ENCODE measurements around the gene TOP2B. TPM values are rescaled to one million over a fixed set of nuclear protein-coding genes. Genes with fewer than 3 reads are reported as not detected.
A peak's percentile ranks its signal among the peaks of the same experiment; 100 is the strongest.

TOP2B gene
- total and polyA plus RNA-seq, 9 of the 15 experiments (the other 6 are each of a cell fraction or from before 2014, with no cell fraction given): 45.3 to 186 (median 134) TPM

DNA sequence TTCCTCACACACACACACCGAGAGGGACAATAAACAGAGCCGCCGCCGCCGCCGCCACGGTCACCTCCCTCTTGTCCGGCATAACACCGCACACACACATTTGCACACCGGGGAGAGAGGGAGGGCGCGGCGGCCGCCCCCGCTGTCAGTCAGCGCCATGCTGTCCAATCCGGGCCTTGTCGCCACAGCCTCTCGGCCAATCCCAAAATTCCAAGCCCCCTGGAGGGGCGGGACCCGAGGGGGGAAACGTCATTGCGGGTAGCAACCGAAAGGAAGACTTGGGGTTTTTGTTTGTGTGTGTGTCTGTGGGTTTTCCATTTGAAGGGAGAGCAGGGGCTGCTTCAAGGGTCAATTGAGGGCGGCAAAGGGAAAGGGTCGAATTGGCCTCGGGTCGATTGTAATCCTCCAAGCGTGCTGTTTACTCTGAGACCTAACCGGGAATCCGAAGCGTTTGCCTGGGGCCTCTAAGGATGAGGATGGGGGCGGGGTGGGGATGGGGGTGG lies at the start of gene TOP2B (continued):
- TF ChIP-seq ZNF764 (CRISPR knock-in tag; IDR thresholded peaks at IDR 0.05; ENCODE audit: low read depth): no peak
- TF ChIP-seq TRIM24 (IDR thresholded peaks at IDR 0.05): no peak
- no peak; a peak in 1 of 4 replicates for TF ChIP-seq HDAC1 (IDR thresholded peaks at IDR 0.05)
- no peak for TF ChIP-seq TAL1 (IDR thresholded peaks at IDR 0.05)
- no peak for TF ChIP-seq POLR2AphosphoS2 (IDR thresholded peaks at IDR 0.05; ENCODE audit: low read length)
- no peak for TF ChIP-seq ZNF436 (CRISPR knock-in tag; IDR thresholded peaks at IDR 0.05)
- TF ChIP-seq STAT5B (CRISPR knock-in tag; IDR thresholded peaks at IDR 0.05): no peak
- no peak for TF ChIP-seq L3MBTL2 (IDR thresholded peaks at IDR 0.05)
- no peak for TF ChIP-seq NFIX (CRISPR knock-in tag; IDR thresholded peaks at IDR 0.05; ENCODE audit: low read depth)
- TF ChIP-seq ZBTB34 (CRISPR knock-in tag; IDR thresholded peaks at IDR 0.05): no peak
- TF ChIP-seq CEBPG (CRISPR knock-in tag; IDR thresholded peaks at IDR 0.05): no peak
- no peak for TF ChIP-seq CEBPG (tag; conservative IDR thresholded peaks at IDR 0.05 in 1 of 2, IDR thresholded peaks at IDR 0.05 in 1 of 2)
- TF ChIP-seq KLF13 (tag; IDR thresholded peaks at IDR 0.05; ENCODE audit: borderline replicate concordance, low read depth): no peak
- no peak for TF ChIP-seq MYBL2 (IDR thresholded peaks at IDR 0.05; ENCODE audit: low read depth)
- TF ChIP-seq MYBL2 (CRISPR knock-in tag; IDR thresholded peaks at IDR 0.05; ENCODE audit: borderline replicate concordance): no peak
- no peak for TF ChIP-seq ZZZ3 (IDR thresholded peaks at IDR 0.05)
- no peak for TF ChIP-seq PHF20 (IDR thresholded peaks at IDR 0.05; ENCODE audit: partially characterized antibody)
- no peak for TF ChIP-seq KLF16 (IDR thresholded peaks at IDR 0.05)
- TF ChIP-seq, protein P1, sequence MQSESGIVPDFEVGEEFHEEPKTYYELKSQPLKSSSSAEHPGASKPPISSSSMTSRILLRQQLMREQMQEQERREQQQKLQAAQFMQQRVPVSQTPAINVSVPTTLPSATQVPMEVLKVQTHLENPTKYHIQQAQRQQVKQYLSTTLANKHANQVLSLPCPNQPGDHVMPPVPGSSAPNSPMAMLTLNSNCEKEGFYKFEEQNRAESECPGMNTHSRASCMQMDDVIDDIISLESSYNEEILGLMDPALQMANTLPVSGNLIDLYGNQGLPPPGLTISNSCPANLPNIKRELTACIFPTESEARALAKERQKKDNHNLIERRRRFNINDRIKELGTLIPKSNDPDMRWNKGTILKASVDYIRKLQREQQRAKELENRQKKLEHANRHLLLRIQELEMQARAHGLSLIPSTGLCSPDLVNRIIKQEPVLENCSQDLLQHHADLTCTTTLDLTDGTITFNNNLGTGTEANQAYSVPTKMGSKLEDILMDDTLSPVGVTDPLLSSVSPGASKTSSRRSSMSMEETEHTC (IDR thresholded peaks at IDR 0.05): no peak
- TF ChIP-seq CREB1 (IDR thresholded peaks at IDR 0.05): peak; percentile 97
- peak; percentile 98 for TF ChIP-seq CREB1 (CRISPR knock-in tag; IDR thresholded peaks at IDR 0.05)
- TF ChIP-seq, protein P2, sequence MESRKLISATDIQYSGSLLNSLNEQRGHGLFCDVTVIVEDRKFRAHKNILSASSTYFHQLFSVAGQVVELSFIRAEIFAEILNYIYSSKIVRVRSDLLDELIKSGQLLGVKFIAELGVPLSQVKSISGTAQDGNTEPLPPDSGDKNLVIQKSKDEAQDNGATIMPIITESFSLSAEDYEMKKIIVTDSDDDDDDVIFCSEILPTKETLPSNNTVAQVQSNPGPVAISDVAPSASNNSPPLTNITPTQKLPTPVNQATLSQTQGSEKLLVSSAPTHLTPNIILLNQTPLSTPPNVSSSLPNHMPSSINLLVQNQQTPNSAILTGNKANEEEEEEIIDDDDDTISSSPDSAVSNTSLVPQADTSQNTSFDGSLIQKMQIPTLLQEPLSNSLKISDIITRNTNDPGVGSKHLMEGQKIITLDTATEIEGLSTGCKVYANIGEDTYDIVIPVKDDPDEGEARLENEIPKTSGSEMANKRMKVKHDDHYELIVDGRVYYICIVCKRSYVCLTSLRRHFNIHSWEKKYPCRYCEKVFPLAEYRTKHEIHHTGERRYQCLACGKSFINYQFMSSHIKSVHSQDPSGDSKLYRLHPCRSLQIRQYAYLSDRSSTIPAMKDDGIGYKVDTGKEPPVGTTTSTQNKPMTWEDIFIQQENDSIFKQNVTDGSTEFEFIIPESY (CRISPR knock-in tag; IDR thresholded peaks at IDR 0.05): no peak
